Dermis lymphatic vessel endothelial cell (primary cell): ENCODE data around the gene DNAH5. TPM values are rescaled to one million over a fixed set of nuclear protein-coding genes. Genes with fewer than 3 reads are reported as not detected.

Source experiments
- total RNA-seq: library from RNA; depleted of rRNA; stranded (reverse); fragments of >200 nt; gene quantifications from 2 replicates; pipeline ENCODE4 v1.2.1, GENCODE V29; 2014

The DNAH5 gene
- total RNA-seq: 0.11 and 0.17 TPM in 2 replicates

GRCh38 chr5:13944560-13945199 lies at the start of gene DNAH5:
Gene DNAH5, minus strand, starts transcription at chr5:13944688. Its CDS starts 250 bp downstream, at chr5:13944438.

Other genes starting within 250 kb of the DNAH5 start
- 92.3 and 105 TPM in 2 replicates for gene TRIO, start 198.7 kb upstream of the DNAH5 start, total RNA-seq